HG02571 (cell line): ENCODE results near the gene ROR2.

ENCODE experiments used
- ATAC-seq: cut with Tn5 transposase; IDR thresholded peaks from one replicate; pipeline ENCODE4 v1.9.1; 2021; ENCODE audit warnings: mild to moderate bottlenecking, moderate library complexity; ENCODE audit not compliant: unreplicated experiment

ROR2 gene

DNA sequence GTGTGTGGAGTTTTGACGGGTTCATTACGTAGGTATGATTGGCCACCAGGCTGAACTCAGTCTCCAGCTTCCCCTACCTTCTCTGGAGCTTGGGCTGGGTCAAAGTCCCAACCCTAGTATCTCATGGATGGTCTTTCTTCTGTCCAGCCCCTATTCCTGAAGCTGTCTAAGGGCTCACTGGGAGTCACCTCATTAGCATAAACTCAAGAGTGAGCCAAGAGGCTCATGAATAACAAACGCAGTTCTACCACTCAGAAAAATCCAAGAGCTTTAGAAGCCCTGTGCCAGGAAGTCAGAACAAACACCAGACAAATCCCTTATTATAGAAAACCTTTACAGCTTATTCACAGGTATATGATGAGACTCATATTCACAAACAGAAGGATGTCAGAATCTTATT, 346.1 kb downstream of the ROR2 start:
- no peak for ATAC-seq

- no peak for ATAC-seq
These were observed 350.5 kb downstream of the ROR2 start for GRCh38 chr9:91599564-91599963.

DNA sequence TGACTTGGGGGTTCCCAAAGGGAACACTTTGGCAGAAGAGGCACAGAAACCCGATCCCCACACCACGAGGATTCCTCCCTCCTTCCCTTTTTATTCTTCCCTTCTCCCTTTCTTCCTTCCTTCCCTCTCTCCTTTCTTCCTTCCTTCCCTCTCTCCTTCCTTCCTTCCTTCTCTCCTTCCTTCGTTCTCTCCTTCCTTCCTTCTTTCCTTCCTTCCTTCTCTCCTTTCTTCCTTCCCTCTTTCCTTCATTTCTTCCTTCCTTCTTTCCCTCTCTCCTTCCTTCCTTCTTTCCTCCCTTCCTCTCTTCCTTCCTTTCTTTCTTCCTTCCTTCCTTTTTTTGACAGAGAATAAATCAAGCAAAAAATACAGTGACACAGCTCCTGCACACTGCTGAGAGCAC, 358.4 kb downstream of the ROR2 start:
- ATAC-seq: no peak

DNA sequence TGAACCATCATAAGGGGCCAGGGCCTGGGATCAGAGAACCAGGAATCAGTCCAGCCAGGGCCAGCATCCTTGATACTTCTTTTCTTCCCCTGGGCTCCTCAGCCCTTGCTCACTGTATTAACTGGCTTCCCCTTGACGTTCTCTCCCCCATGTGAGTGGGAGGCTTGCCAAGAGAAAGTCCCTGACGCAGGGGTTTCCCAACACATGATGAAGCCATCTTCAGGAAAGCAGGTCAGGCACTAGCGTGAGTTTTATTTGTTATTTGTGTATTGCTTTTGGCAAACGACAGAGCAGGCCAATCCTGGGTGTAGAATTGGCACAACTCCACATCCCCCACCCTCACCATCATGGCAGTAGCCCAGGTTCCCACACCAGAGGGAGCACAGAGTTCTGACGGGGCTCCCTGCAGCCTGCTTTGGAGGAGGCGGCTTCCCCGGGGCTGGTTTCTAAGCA, 360.9 kb downstream of the ROR2 start:
- ATAC-seq: no peak

GRCh38 chr9:91586282-91586681, 363.7 kb downstream of the ROR2 start:
- no peak for ATAC-seq

- ATAC-seq: no peak
These were observed 366.1 kb downstream of the ROR2 start for GRCh38 chr9:91583966-91584365.

DNA sequence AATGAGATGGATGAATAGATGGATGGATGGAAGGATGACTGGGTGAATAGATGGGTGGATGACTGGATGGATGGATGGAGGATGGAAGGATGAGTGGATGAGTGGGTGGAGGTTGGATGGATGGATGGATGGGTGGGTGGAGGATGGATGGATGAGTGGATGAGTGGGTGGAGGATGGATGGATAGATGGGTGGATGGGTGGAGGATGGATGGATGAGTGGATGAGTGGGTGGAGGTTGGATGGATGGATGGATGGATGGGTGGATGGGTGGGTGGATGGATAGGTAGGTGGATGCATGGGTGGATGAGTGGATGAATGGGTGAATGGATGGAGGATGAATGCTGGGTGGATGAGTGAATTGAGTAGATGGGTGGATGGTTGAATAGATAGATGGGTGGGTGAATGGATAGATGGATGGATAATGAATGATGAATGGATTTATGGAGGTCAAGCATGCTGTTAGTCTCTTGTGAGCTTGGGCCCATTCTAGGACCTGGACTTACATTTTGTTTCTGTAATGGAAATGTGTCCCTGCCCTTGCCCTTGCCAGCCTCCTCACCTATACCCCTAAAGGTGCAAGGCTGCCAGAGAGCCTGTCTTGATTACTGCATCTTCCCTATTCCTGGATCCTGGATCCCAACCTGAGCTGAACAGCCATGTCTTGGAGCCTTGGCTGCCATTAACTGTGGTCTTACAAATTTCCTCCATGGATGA, 366.7 kb downstream of the ROR2 start:
- ATAC-seq: no peak

GRCh38 chr9:91582181-91582580, 367.8 kb downstream of the ROR2 start:
- ATAC-seq: no peak

- no peak for ATAC-seq
These were observed 369.9 kb downstream of the ROR2 start for GRCh38 chr9:91580136-91580535.

DNA sequence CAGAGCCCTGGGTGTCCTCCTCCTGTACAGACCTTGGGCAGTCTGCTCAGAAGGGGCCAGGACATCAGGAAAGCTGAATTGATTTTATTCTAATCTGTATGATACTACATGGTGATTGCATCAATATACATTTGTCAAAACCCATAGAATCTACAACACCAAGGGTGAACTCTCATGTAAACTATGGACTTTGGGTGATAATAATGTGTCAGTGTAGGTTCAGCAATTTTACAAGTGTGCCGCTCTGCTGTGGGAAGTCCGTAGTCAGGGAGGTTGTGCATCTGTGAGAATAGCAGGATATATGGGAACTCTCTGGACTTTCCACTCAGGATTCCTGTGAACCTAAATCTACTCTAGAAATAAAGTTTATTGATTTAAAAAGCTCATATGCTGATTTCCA, 371.1 kb downstream of the ROR2 start:
- no peak for ATAC-seq

DNA sequence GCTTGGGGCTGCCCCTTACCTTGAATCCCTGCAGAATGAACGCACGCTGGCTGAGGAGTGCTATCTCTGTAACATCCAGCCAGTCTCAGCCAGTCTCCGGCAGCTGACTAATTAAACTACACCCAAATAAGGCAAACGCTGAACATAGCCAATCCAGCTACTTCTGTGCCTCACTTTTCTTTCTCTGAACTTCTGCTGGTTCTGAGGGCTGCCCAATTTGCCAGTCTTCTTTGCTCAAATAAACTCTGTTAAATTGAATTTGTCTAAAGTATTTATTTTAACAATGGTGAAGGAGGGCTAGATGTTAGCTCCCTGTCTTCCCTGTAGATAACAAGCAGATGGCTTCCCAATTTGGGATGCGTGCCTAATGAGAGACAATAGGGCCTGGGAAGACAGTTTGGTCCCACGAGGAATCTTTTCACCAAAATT, 372.4 kb downstream of the ROR2 start:
- ATAC-seq: no peak

DNA sequence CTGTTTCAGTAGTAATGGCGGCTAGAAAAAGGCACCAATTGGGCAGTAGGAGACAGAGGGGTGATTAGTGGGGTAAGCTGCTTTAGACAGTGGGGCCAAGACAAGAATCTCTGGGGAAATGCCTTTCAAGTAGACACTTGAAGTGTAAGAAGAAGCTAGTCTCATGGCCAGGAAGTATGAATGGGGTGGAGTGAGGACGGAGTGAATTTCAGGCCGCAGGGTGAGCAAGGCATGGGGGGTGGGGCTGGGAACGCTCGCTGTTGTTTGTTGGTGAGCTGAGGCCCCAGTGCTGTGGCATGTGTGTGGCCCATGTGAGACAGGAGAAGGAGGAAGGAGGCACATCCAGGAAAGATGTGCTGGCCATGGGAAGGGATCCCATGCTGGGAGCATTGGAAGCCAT, 377.2 kb downstream of the ROR2 start:
- no peak for ATAC-seq

- no peak for ATAC-seq
These were observed 378.0 kb downstream of the ROR2 start for GRCh38 chr9:91572044-91572443.

DNA sequence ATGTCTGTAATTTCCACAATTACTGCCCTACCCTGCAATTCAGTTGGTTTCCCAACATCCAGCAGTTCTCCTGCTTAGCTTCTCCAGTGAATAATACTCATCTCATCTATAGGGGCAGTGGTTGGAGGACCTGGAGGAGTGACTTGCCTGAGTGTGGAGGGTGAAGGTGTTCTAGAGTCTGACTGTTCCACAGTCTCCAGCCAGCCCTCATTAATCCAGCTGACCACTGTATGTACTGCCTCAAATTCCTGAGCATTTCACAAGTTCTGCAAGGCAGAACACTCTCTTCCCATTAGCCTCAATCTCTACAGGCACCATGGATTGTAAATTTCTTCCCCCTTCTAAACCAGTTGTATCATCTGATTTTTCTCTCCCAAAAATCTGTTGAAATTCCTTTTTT, 379.0 kb downstream of the ROR2 start:
- no peak for ATAC-seq

DNA sequence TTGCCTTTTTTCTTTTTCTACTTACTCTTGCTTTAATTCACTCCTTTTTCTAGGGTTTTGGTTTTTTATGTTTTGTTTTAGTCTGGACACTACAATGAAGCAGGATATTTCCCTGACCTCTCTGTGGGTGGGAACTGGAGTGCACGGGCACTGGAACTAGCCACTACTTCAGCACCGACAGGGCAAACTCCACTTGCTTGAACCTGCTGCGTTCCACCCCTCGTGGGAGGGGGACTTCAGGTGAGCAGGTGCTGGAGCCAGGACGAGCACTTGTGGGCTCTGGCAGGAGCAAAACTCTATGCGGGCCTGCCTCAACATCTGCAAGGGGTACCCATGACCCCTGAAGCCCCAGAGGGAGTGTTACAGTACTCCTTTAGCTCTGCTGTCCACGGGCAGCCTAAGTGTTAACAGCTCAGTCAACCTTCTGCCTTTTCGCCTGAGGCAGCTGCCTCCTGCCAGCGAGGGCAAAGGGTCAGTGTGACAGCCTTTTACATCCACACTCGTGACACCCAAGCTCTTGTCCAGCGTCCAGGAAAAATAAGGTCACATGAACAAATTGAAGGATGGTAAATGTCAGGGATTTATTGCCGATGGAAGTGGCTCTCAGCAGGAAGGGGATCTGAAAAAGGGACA, 382.3 kb downstream of the ROR2 start:
- no peak for ATAC-seq

DNA sequence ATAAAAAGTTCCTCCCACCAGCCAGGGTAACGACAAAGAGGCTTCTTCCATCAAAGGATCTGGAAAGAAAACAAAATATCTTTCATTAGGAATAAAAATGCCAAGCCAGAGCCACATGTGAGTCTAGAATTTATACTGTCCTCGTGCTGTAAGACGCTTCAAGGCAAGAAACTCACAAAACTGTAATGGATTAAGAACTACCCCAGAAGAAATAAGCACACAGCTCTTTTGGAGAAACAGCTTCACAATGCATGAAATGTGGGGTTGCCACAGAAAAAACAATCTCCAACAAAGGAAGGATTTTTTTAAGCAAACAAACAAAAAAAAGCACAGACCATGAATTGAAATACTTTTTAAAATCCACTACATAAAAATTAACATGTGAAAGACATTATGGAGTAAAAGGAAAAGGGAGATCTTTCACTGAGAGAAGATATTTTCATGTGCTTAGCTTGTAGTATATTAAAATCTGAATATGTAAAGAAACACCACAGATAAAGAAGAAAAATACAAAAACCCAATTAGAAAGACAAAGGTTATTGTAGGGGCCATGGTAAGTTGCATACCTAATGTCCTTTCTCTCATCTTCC, 385.9 kb downstream of the ROR2 start:
- ATAC-seq: no peak

DNA sequence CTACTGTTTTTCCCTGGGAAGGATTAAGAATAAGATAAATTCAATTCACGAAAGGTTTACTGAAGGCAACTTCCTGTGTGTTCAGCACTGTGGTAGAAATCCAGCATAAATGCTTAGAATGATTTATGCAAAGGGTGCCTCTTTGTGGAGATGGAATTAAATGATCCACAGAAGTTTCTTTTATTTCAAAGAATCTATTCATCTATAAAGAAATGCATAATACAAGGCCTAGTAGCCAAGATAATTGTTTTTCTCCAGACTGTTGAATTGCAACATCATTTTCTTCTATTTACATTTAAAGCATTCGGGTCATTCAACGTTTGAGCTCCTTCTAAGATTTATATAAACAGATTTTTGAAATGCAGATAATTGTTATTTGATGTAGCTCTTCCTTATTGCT, 387.6 kb downstream of the ROR2 start:
- ATAC-seq: no peak

DNA sequence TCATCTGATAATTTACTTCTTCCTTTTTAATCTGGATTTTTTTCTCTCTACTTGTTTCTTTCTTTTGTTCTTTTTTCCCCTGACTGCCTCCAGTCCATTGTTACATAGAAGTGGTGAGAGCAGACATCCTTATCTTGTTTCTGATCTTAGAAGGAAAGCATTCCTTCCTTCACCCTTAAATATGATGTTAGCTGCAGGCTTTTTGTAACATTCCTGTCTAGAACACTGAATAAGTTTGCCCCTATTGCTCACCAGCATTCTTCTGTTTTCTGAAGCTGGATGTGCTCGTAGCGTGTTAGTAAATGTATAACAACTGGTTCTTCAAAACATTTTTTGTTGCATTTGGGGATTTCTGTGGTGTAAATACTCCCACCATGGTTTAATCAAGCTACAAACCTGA, 389.7 kb downstream of the ROR2 start:
- ATAC-seq: no peak

DNA sequence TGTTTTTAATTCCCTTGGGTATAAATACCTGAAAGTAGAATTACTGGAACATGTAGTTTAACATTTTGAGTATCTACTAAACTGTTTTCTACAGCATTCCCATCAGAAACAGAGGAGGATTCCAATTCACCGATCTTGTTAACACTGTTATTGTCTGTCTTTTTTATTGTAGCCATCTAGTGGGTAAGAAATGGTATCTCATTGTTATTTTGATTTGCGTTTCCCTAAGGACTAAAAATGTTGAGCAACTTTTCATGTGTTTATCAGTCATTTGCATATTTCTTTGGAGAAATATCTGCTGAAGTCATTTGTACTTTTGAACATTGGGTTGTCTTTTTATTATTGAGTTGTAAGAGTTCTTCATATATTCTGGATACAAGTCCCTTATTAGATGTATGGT, 391.1 kb downstream of the ROR2 start:
- no peak for ATAC-seq

GRCh38 chr9:91558395-91558794, 391.6 kb downstream of the ROR2 start:
- ATAC-seq: no peak

DNA sequence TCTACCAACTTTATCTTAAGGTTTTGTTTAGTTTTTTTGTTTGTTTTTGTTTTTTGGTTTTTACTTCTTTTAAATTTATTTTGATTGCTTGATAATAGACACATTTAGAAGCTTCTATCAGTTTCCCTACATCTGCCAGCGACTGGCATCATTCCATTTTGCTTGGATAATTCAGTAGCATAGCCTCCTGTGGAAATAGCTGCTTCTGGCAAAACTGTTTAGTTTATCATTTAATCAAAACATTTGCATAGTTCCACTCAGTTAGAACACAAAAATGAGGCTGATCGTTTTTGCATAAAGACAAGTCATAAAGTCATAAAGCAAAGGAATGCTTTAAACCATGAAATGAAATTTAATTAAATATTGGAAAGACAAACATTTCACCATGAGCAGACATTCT, 392.7 kb downstream of the ROR2 start:
- ATAC-seq: no peak

DNA sequence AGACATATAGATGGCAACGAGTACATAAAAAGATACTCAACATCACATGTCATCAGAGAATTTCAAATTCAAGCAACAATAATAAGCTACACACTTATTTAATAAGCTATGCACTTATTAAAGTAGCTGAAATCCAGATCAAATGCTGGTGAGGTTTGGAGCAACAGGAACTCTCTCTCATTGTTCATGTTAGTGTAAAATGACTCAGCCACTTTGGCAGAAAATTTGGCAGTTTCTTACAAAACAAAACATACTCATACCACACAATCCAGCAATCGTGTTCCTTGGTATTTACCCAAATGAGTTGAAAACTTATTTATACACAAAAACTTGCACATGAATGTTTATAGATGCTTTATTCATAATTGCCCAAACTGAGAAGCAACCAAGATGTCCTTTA, 394.9 kb downstream of the ROR2 start:
- no peak for ATAC-seq
